A673 (cell line): ENCODE results near the gene NEDD9. TPM values are rescaled to one million over a fixed set of nuclear protein-coding genes. Genes with fewer than 3 reads are reported as not detected.

Experiments
- BruUV-seq: library from RNA; stranded (reverse); fragments of 400-500 nt; replicated peaks from 2 replicates; lab custom pipeline; 2021; lab: Mats Ljungman, UMichigan
- CTCF ChIA-PET: fragments of 300-600 bp; sonication (Branson Sonifier 250); formaldehyde crosslinking; loops from one replicate; lab custom pipeline; 2022; ENCODE audit warnings: antibody characterized with exemption; lab: Charles Lee
- POLR2A ChIA-PET: fragments of 300-600 bp; sonication (Branson Sonifier 250); formaldehyde crosslinking; loops from one replicate; lab custom pipeline; 2022; ENCODE audit warnings: antibody characterized with exemption; ENCODE audit not compliant: low non-redundant PET; lab: Charles Lee
- DNase-seq: peaks from one replicate; pipeline ENCODE4 v3.0.0-alpha.2; 2015; ENCODE audit warnings: low spot score
- H3K27ac ChIP-seq: fragments of 200-600 bp; sonication (generic); 2 replicates; pipeline ENCODE4 v1.5.1; 2016; ENCODE audit warnings: mixed run types, low read depth, mild to moderate bottlenecking, mixed read lengths, antibody characterized with exemption, low read length; ENCODE audit not compliant: poor library complexity, severe bottlenecking
- H3K27me3 ChIP-seq: fragments of 200-600 bp; sonication (generic); replicated peaks from 2 replicates; pipeline ENCODE4 v1.6.1; 2017; ENCODE audit warnings: mixed run types, low read depth, mild to moderate bottlenecking, mixed read lengths, antibody characterized with exemption, low read length; ENCODE audit not compliant: insufficient read depth, poor library complexity
- H3K36me3 ChIP-seq: fragments of 200-600 bp; sonication (generic); 2 replicates; pipeline ENCODE4 v1.6.1; 2016; ENCODE audit warnings: mixed run types, mild to moderate bottlenecking, mixed read lengths, antibody characterized with exemption, low read length; ENCODE audit not compliant: insufficient read depth, poor library complexity, severe bottlenecking
- H3K4me1 ChIP-seq: fragments of 200-600 bp; sonication (generic); 2 replicates; pipeline ENCODE4 v1.6.1; 2017; ENCODE audit warnings: mixed run types, mild to moderate bottlenecking, mixed read lengths, antibody characterized with exemption, low read length; ENCODE audit not compliant: insufficient read depth, poor library complexity, severe bottlenecking
- H3K4me3 ChIP-seq: fragments of 200-600 bp; sonication (generic); 2 replicates; pipeline ENCODE4 v1.5.1; 2016; ENCODE audit warnings: low read depth, mixed run types, mild to moderate bottlenecking, mixed read lengths, low read length; ENCODE audit not compliant: poor library complexity, severe bottlenecking
- H3K9me3 ChIP-seq: fragments of 200-600 bp; sonication (generic); 2 replicates; pipeline ENCODE4 v1.6.1; 2016; ENCODE audit warnings: mixed run types, low read depth, mild to moderate bottlenecking, mixed read lengths, antibody characterized with exemption, low read length; ENCODE audit not compliant: poor library complexity, severe bottlenecking
- CTCF ChIP-seq: fragments of 300-800, 200-600 bp; sonication (generic); conservative IDR thresholded peaks from 2 replicates; pipeline ENCODE4 v1.5.1; 2017; ENCODE audit warnings: low read depth, mild to moderate bottlenecking, antibody characterized with exemption, low read length, moderate library complexity, mixed read lengths
- EZH2 ChIP-seq: fragments of 200-600 bp; sonication (generic); IDR thresholded peaks from 2 replicates; pipeline ENCODE4 v1.6.1; 2017; ENCODE audit warnings: borderline replicate concordance, low read depth, mild to moderate bottlenecking, mixed read lengths, antibody characterized with exemption, low read length; ENCODE audit not compliant: poor library complexity, severe bottlenecking
- intact Hi-C: fragments of 100-400 bp; cut with micrococcal nuclease; formaldehyde crosslinking; loops from one replicate; pipeline ENCODE4 v1.10.0; 2022; ENCODE audit not compliant: unreplicated experiment
- total RNA-seq: library from RNA; stranded (reverse); gene quantifications from 2 replicates; pipeline ENCODE4 v1.2.3, GENCODE V29; 2021

The NEDD9 gene
- total RNA-seq, 1 experiment from 2014 or later = 6.6 TPM

GRCh38 chr6:11196511-11197174 is 35.8 kb downstream of the NEDD9 start:
- peak; percentile 71 for DNase-seq
- Histone ChIP-seq H3K4me1 (peaks cover 52% of the 10 kb centered on the region), H3K9me3 (no peaks in the 10 kb centered on the region), H3K27me3 (no peaks in the 10 kb centered on the region), H3K4me3 (peak overlapping the region; percentile 3), H3K27ac (peak overlapping the region; percentile 72), H3K36me3 (no peaks in the 10 kb centered on the region)
- no peak for TF ChIP-seq EZH2
- BruUV-seq = no TSS peak
- intact Hi-C loops = no loop called here
- CTCF ChIA-PET = interaction anchor here (0.6 kb wide), 1 partner anchor 25 kb away, joined by 3 read pairs; no protein-coding TSS in a partner anchor
- POLR2A ChIA-PET = no interaction called here

- Histone ChIP-seq H3K27ac (peak overlapping the region; percentile 66), H3K4me3 (peak overlapping the region; percentile 19), H3K9me3 (no peaks in the 10 kb centered on the region), H3K27me3 (no peaks in the 10 kb centered on the region), H3K36me3 (no peaks in the 10 kb centered on the region), H3K4me1 (peaks cover 52% of the 10 kb centered on the region)
- TF ChIP-seq EZH2 (no peak), CTCF (no peak)
- ChIA-PET POLR2A (no interaction called here), CTCF (no interaction called here)
- DNase-seq = peak; percentile 91
- intact Hi-C loops = no loop called here
- no TSS peak for BruUV-seq
Observed at GRCh38 chr6:11194356-11195218, 37.9 kb downstream of the NEDD9 start.

- DNase-seq = no peak
- Histone ChIP-seq H3K4me1 (peaks cover 52% of the 10 kb centered on the region), H3K4me3 (no peak overlapping the region), H3K9me3 (no peaks in the 10 kb centered on the region), H3K27ac (no peak overlapping the region), H3K36me3 (no peaks in the 10 kb centered on the region), H3K27me3 (no peaks in the 10 kb centered on the region)
- BruUV-seq = no TSS peak
- ChIA-PET CTCF (no interaction called here), POLR2A (interaction anchor here (0.6 kb wide), 1 partner anchor 39 kb away, joined by 5 read pairs; the partner anchor contains the start of gene NEDD9)
- no peak for TF ChIP-seq EZH2
- no peak for TF ChIP-seq CTCF
- intact Hi-C loops = no loop called here
Observed at GRCh38 chr6:11193434-11193833, 39.0 kb downstream of the NEDD9 start.
